Neuronal stem cell (in vitro differentiated cells): ENCODE data around the gene NEGR1.

Experiments
- DNase-seq: peaks from one replicate; pipeline ENCODE4 v3.0.0-alpha.2; 2013; ENCODE audit warnings: low spot score
- H2AFZ ChIP-seq: one replicate; pipeline ENCODE4 v1.6.1; 2013; ENCODE audit warnings: mild to moderate bottlenecking, low read length, inconsistent platforms
- H2AK5ac ChIP-seq: 2 replicates; pipeline ENCODE4 v1.6.1; 2013; ENCODE audit warnings: low read depth, mild to moderate bottlenecking, inconsistent platforms, low read length, moderate library complexity, mixed read lengths
- H2BK120ac ChIP-seq: 2 replicates; pipeline ENCODE4 v1.6.1; 2013; ENCODE audit warnings: low read depth, mild to moderate bottlenecking, inconsistent platforms, low read length, moderate library complexity, mixed read lengths
- H2BK12ac ChIP-seq: one replicate; pipeline ENCODE4 v1.6.1; 2013; ENCODE audit warnings: low read length, inconsistent platforms
- H2BK15ac ChIP-seq: 2 replicates; pipeline ENCODE4 v1.6.1; 2013; ENCODE audit warnings: mild to moderate bottlenecking, low read length, inconsistent platforms, mixed read lengths
- H2BK5ac ChIP-seq: one replicate; pipeline ENCODE4 v1.6.1; 2013; ENCODE audit warnings: inconsistent platforms, mild to moderate bottlenecking, low read length, moderate library complexity
- H3K14ac ChIP-seq: one replicate; pipeline ENCODE4 v1.6.1; 2013; ENCODE audit warnings: low read length, inconsistent platforms
- H3K18ac ChIP-seq: 2 replicates; pipeline ENCODE4 v1.6.1; 2013; ENCODE audit warnings: low read length, inconsistent platforms
- H3K23ac ChIP-seq: 2 replicates; pipeline ENCODE4 v1.6.1; 2013; ENCODE audit warnings: low read depth, mild to moderate bottlenecking, mixed read lengths, low read length, inconsistent platforms; ENCODE audit not compliant: poor library complexity
- H3K27ac ChIP-seq: replicated peaks from 3 replicates; pipeline ENCODE4 v1.5.1; 2013; ENCODE audit warnings: low read length, inconsistent platforms
- H3K27me3 ChIP-seq, 3 experiments: 2 replicates each; pipeline ENCODE4 v1.6.1; 2013; ENCODE audit warnings: low read length in 3 of 3, mild to moderate bottlenecking in 2 of 3, inconsistent platforms in 1 of 3, low read depth in 1 of 3, mixed read lengths in 1 of 3, moderate library complexity in 1 of 3; ENCODE audit not compliant: control insufficient read depth in 3 of 3, insufficient read depth in 3 of 3
- H3K36me3 ChIP-seq, 2 donors: replicated peaks in 1 of 2; 2 replicates each; pipeline ENCODE4 v1.6.1; 2013; ENCODE audit warnings: low read length in 2 of 2; ENCODE audit not compliant: control insufficient read depth in 2 of 2, insufficient read depth in 2 of 2
- H3K4ac ChIP-seq: 2 replicates; pipeline ENCODE4 v1.6.1; 2013; ENCODE audit warnings: inconsistent platforms, mild to moderate bottlenecking, low read length, moderate library complexity
- H3K4me1 ChIP-seq, 2 donors: 1 replicate in 1 of 2; 2 replicates in 1 of 2; pipeline ENCODE4 v1.6.1; 2013; ENCODE audit warnings: low read length in 2 of 2, low read depth in 1 of 2; ENCODE audit not compliant: control insufficient read depth in 2 of 2, insufficient read depth in 1 of 2
- H3K4me2 ChIP-seq: one replicate; pipeline ENCODE4 v1.6.1; 2013; ENCODE audit warnings: mild to moderate bottlenecking, low read length, inconsistent platforms; ENCODE audit not compliant: insufficient read depth, poor library complexity, severe bottlenecking
- H3K4me3 ChIP-seq, 2 donors: 2 replicates each; pipeline ENCODE4 v1.5.1; 2013; ENCODE audit warnings: low read length in 2 of 2, mild to moderate bottlenecking in 2 of 2, inconsistent platforms in 1 of 2, moderate library complexity in 1 of 2
- H3K79me1 ChIP-seq: one replicate; pipeline ENCODE4 v1.6.1; 2013; ENCODE audit warnings: low read depth, mild to moderate bottlenecking, inconsistent platforms, low read length, moderate library complexity
- H3K9ac ChIP-seq: one replicate; pipeline ENCODE4 v1.6.1; 2013; ENCODE audit warnings: mild to moderate bottlenecking, low read depth, low read length, inconsistent platforms; ENCODE audit not compliant: poor library complexity
- H3K9me3 ChIP-seq, 2 donors: replicated peaks in 1 of 2; 2 replicates each; pipeline versions ENCODE3 to v1.6.1; 2013; ENCODE audit warnings: low read length in 2 of 2, mild to moderate bottlenecking in 2 of 2, inconsistent platforms in 1 of 2, low read depth in 1 of 2, mixed read lengths in 1 of 2, moderate library complexity in 1 of 2; ENCODE audit not compliant: control insufficient read depth in 2 of 2, insufficient read depth in 1 of 2
- H4K8ac ChIP-seq: one replicate; pipeline ENCODE4 v1.6.1; 2013; ENCODE audit warnings: low read depth, mild to moderate bottlenecking, inconsistent platforms, low read length, moderate library complexity
- H4K91ac ChIP-seq: one replicate; pipeline ENCODE4 v1.6.1; 2013; ENCODE audit warnings: low read length, low read depth, mild to moderate bottlenecking, inconsistent platforms; ENCODE audit not compliant: poor library complexity
- WGBS, 2 donors: extraction: QIAGEN DNeasy Blood & Tissue Kit; methylation state at CpG; one replicate each; pipeline ENCODE4 v1.1.7; 2013; ENCODE audit warnings: missing lambda C conversion rate in 2 of 2, mixed read lengths in 1 of 2; ENCODE audit not compliant: insufficient read length in 2 of 2, insufficient replicate concordance in 1 of 2; ENCODE audit errors: extremely low coverage in 2 of 2; 5-methylcytosine and 5-hydroxymethylcytosine counted together

The NEGR1 gene

DNA sequence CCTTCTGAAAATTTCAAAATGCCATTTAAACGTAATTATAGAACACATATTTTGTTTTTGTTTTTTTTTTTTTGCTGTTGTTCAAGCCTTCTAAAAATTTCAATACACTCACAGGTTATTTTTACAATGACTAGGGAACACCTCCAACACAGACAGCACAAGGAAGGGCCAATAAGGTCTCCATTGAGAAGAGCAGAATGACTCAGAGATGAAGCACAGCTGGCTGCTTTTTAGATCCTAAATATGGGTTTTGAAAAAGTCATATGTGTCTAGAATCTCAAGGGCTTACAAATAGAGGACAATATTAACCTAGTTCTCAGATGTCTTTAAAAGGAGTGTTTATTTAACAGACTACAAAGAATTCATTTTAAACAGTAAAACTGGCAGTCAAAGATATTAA lies 104.6 kb downstream of the NEGR1 start:
- DNase-seq = no peak
- no CpG with 5 or more reads among the region's 1 CpG for WGBS, 2 donors
- no peaks in the 10 kb centered on the region for H3K27me3 ChIP-seq

GRCh38 chr1:72170246-72170645 lies 112.1 kb downstream of the NEGR1 start:
- H3K4me2 ChIP-seq = no peak overlapping the region
- H3K14ac ChIP-seq = no peak overlapping the region
- H2AK5ac ChIP-seq = no peak overlapping the region
- no peaks in the 10 kb centered on the region for H3K79me1 ChIP-seq
- no peak overlapping the region for H2BK12ac ChIP-seq
- no peak overlapping the region for H3K9ac ChIP-seq
- H2BK120ac ChIP-seq = no peak overlapping the region
- no peak overlapping the region for H3K4me3 ChIP-seq
- H4K8ac ChIP-seq = no peak overlapping the region
- no peaks in the 10 kb centered on the region for H3K9me3 ChIP-seq
- H3K18ac ChIP-seq = no peak overlapping the region
- no peak overlapping the region for H3K23ac ChIP-seq
- H2BK5ac ChIP-seq = no peak overlapping the region
- no peak overlapping the region for H4K91ac ChIP-seq
- H2BK15ac ChIP-seq = no peak overlapping the region
- no peak for DNase-seq
- no peak overlapping the region for H3K27ac ChIP-seq
- H3K4me1 ChIP-seq = no peaks in the 10 kb centered on the region
- no peak overlapping the region for H3K4ac ChIP-seq
- no peaks in the 10 kb centered on the region for H3K27me3 ChIP-seq
- no peaks in the 10 kb centered on the region for H3K36me3 ChIP-seq
- peak overlapping the region; percentile 16 for H2AFZ ChIP-seq

More for the DNA sequence above, 104.6 kb downstream of the NEGR1 start:
- Histone ChIP-seq H2AFZ (no peak overlapping the region), H3K9me3 (no peaks in the 10 kb centered on the region), H3K36me3 (no peaks in the 10 kb centered on the region), H2BK5ac (no peak overlapping the region), H3K4me2 (no peak overlapping the region), H3K18ac (no peak overlapping the region), H4K8ac (no peak overlapping the region), H2AK5ac (no peak overlapping the region), H2BK12ac (no peak overlapping the region), H3K79me1 (no peaks in the 10 kb centered on the region), H3K4me3 (no peak overlapping the region), H3K4me1 (no peaks in the 10 kb centered on the region), H3K9ac (no peak overlapping the region), H4K91ac (no peak overlapping the region), H3K4ac (no peak overlapping the region), H2BK15ac (no peak overlapping the region), H3K23ac (no peak overlapping the region), H2BK120ac (no peak overlapping the region), H3K27ac (no peak overlapping the region), H3K14ac (no peak overlapping the region)

GRCh38 chr1:72166426-72166825 lies 115.9 kb downstream of the NEGR1 start:
- Histone ChIP-seq H3K9me3 (no peaks in the 10 kb centered on the region), H2AFZ (peak overlapping the region; percentile 35), H2BK120ac (no peak overlapping the region), H2BK5ac (no peak overlapping the region), H4K8ac (no peak overlapping the region), H3K9ac (no peak overlapping the region), H3K27ac (no peak overlapping the region), H3K36me3 (no peaks in the 10 kb centered on the region), H3K4me3 (no peak overlapping the region), H3K79me1 (no peaks in the 10 kb centered on the region), H3K4me1 (no peaks in the 10 kb centered on the region), H3K23ac (no peak overlapping the region), H2BK12ac (no peak overlapping the region), H3K4ac (no peak overlapping the region), H3K14ac (no peak overlapping the region), H3K4me2 (no peak overlapping the region), H2BK15ac (no peak overlapping the region), H2AK5ac (no peak overlapping the region), H4K91ac (no peak overlapping the region), H3K27me3 (no peaks in the 10 kb centered on the region), H3K18ac (no peak overlapping the region)
- no peak for DNase-seq
- no CpG with 5 or more reads among the region's 2 CpGs for WGBS, 2 donors

DNA sequence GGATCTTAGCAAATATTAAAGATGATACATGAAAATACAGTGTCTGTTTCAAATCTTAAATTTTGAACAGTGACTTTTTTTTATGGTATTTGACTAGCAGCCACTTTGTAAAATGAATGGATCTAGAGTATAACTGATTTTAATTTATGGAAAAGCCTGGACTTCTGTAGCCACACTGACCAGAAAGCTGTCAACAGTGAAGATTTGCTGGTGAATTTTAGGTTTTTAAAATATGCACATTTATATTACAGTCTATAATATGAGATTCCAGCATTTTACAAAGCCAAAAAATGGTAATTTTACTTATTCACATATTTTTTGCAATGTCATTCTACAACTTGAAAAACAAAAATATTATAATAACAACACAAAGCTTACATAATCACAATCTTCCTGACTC lies 131.8 kb downstream of the NEGR1 start:
- Histone ChIP-seq H2AK5ac (no peak overlapping the region), H3K14ac (no peak overlapping the region), H2BK12ac (no peak overlapping the region), H3K4me2 (no peak overlapping the region), H3K9ac (no peak overlapping the region), H3K18ac (no peak overlapping the region), H2BK120ac (no peak overlapping the region), H3K4me3 (no peak overlapping the region), H3K27ac (no peak overlapping the region), H3K9me3 (no peaks in the 10 kb centered on the region), H4K8ac (no peak overlapping the region), H3K23ac (no peak overlapping the region), H3K27me3 (no peaks in the 10 kb centered on the region), H3K79me1 (no peaks in the 10 kb centered on the region), H2AFZ (no peak overlapping the region), H3K36me3 (no peaks in the 10 kb centered on the region), H3K4me1 (no peaks in the 10 kb centered on the region), H2BK15ac (no peak overlapping the region), H3K4ac (no peak overlapping the region), H4K91ac (no peak overlapping the region), H2BK5ac (no peak overlapping the region)
- no peak for DNase-seq
